WI38 (cell line): Measurements from ENCODE around the gene C5.
"Not testable (repeated sequence)": the region's sequence is repeated elsewhere in the genome, so short reads cannot be mapped to it uniquely, and the experiment has no call there.

Experiments
- H3K4me3 ChIP-seq: 2 replicates; pipeline ENCODE4 v1.5.1; 2011; ENCODE audit warnings: low read depth, mild to moderate bottlenecking, control low read depth, low read length
- CTCF ChIP-seq: IDR thresholded peaks from 2 replicates; pipeline ENCODE4 v1.5.1; 2012; ENCODE audit warnings: low read depth, mild to moderate bottlenecking, control low read depth, low read length

C5 gene

GRCh38 chr9:120971938-120972337, 78.1 kb downstream of the C5 start:
- no peak for TF ChIP-seq CTCF
- no peak overlapping the region for H3K4me3 ChIP-seq

DNA sequence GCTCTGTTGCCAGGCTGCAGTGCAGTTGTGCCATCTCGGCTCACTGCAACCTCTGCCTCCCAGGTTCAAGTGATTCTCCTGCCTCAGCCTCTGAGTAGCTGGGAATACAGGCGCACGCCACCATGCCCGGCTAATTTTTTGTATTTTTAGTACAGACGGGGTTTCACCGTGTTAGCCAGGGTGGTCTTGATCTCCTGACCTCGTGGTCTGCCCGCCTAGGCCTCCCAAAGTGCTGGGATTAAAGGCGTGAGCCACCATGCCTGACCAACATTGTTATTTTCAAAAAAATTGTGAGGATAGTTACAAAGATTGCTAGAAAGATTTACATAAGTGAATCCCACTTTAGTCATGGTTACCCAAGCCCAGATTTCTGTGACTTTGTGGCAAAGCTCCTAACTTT, 78.6 kb downstream of the C5 start:
- H3K4me3 ChIP-seq = not testable (repeated sequence)

GRCh38 chr9:120970244-120970643, 79.8 kb downstream of the C5 start:
- H3K4me3 ChIP-seq = no peak overlapping the region
- TF ChIP-seq CTCF = no peak

DNA sequence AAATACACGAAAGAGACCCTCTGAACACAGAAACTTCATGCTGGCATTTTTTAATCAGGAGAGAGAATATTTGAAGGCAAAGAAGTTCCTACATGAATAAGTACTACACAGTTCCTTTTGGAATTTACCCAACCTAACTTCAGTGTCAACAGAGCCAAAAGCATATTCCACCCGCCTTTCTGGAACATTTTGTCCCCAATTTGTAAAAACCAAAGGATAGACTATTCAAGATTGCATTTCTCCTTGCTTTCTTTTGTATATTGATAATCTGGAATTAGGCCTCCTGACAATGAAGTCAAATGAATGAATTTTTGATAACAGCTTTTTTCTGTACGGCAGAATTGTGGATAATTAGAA, 84.1 kb downstream of the C5 start:
- no peak for TF ChIP-seq CTCF
- H3K4me3 ChIP-seq = no peak overlapping the region

DNA sequence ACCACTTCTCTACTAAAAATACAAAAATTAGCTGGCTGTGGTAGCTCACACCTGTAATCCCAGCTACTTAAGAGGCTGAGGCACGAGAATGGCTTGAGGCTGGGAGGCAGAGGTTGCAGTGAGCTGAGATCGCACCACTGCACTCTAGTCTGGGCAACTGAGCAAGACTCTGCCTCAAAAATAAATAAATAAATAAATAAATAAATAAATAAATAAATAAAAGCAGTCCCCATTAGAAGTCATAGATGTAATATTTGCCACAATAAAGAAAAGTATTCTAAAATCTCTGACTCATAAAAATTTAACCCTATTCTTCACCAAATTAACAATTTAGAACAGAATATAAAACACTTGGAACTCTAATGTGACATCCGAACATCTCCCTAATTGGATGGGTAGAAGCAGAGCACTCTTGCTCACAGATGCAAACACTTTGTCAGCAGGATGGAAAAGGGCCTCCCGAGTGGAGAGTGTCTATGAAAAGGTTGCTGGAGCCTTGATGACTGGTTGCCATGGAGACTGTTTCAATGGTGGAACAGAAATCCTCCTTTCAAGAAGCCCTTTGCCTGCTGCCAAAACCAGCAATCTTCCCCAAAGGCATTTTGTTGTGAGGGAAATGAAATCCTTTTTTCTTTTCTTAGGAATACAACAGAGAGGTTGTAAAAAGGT, 84.6 kb downstream of the C5 start:
- no peak overlapping the region for H3K4me3 ChIP-seq
- TF ChIP-seq CTCF = no peak

GRCh38 chr9:120961936-120962335, 88.1 kb downstream of the C5 start:
- H3K4me3 ChIP-seq = no peak overlapping the region
- TF ChIP-seq CTCF = no peak

DNA sequence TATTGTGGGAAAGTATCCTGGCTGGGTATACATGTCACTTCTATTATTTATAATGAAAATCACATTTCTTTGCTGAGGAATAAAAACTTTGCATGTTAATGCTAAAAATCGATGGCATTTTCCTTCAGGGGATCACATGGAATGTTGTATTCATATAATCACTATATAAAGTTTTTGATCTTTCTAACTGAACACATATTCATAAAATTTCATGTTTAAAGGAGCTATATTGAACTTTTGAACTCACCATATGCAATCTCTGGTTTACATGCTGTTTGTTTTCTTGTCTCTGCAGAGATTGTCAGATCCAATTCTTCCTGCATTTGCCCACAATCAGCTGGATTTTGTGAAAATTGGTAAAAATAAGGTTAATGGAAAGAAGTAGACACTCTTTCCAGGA, 90.1 kb downstream of the C5 start:
- no peak for TF ChIP-seq CTCF
- H3K4me3 ChIP-seq = no peak overlapping the region

DNA sequence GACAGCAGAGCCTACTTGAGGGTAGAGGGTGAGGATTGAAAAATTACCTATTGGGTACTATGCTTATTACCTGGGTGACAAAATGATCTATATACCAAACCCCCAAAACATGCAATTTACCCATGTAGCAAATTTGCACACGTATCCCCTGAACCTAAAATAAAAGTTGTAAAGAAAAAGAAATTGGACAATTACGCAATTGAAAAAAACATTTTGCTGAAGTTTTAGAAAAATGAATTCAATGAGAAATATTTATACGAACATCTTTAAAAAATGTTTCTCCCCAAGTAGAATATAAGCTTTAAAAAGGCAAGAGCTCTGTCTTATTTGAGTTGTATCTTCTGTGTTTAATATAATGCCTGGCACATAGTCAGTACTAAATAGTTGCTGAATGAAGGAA, 93.2 kb downstream of the C5 start:
- no peak for TF ChIP-seq CTCF
- H3K4me3 ChIP-seq = no peak overlapping the region
